Activated CD4-positive, CD25-positive, alpha-beta regulatory T cell (primary cell): ENCODE measurements around the gene CLEC4F.
A peak's percentile ranks its signal among the peaks of the same experiment; 100 is the strongest.

Experiments used
- DNase-seq, 4 experiments: peaks; one replicate each; lab custom pipeline; 2025; lab: John Stamatoyannopoulos, UW

Gene CLEC4F, protein sequence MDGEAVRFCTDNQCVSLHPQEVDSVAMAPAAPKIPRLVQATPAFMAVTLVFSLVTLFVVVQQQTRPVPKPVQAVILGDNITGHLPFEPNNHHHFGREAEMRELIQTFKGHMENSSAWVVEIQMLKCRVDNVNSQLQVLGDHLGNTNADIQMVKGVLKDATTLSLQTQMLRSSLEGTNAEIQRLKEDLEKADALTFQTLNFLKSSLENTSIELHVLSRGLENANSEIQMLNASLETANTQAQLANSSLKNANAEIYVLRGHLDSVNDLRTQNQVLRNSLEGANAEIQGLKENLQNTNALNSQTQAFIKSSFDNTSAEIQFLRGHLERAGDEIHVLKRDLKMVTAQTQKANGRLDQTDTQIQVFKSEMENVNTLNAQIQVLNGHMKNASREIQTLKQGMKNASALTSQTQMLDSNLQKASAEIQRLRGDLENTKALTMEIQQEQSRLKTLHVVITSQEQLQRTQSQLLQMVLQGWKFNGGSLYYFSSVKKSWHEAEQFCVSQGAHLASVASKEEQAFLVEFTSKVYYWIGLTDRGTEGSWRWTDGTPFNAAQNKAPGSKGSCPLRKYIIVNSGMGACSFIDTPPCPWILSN

DNA sequence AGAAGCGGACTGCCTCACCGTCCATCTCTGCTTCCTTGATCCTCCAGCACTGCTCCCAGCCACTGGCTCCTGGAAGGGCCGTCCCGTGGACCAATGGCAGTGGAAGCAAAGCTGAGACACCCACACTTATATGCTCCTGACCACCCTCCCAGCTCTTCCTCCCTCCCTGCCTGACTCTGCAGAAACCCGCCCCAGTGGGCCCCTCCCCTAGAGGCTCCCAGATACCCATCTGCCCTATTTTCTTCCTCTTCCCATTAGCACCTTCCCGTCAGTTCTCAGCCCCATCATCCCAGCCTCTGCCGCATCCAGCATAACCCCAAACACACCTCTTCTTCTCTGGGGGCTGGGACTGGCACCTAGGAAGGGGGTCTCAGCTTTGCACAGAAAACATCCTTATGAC lies at the start of gene CLEC4F:
CLEC4F (minus strand) TSS at position 101 of the 400 bp plus-strand sequence; CDS start at position 25, 76 bp downstream.
- DNase-seq, result no peak

DNA sequence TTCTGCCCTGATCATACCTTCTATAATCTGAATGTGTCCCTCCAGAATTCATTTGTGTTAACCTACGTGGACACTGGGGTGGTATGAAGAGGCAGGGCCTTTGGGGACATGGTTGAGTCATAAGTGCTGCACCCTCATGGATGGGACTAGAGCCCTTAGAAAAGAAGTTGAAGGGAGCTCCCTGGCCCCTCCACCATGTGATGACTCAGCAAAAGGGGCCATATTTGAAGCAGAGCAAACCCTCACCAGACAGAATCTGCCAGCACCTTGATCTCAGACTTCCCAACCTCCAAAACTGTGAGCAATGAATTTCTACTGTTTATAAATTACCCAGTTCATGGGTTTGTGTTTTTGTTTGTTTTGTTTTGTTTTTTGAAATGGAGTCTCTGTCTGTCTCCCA lies 48.6 kb upstream of the CLEC4F start:
- DNase-seq, result no peak

DNA sequence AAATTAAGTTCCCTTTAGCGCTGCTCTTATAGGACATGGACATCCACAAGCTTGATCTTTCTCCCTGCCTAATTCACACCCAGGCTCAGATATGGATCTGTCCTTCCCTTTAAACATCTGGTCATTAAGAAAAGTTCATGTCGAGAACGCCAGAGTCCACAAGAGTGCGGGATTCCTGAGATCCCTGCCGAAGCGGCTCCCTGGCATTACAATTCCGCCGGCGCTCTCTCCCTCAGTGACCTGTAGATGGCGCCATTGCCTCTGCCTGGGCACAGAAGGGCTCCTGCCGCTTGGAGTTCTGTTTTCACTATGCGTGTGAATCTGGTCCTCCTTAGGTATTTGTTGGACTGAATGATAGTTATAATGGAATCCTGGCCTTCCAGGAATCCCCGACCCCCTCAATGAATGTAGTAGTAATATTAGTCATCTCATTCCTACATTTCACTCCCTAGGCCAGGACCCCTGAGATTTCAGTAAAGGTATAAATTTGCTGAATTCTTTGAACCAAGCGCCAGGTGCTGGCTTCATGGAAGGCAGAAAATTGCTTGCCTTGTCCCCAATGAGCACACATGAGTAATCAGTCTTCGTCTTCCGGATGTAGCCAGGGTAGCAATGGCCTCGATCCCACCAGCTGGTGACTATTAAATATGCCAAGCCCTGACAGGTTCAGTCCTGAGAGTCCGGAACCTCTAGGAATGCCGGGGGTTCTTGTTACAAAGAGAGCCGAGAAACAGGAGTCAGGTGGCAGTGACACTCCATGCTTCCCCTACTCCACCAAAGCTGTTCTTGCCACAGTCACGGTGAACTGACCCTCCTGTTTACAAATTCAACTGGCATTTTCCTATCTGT lies 41.6 kb upstream of the CLEC4F start:
- peak; percentile 19 to 35 (median 28) for DNase-seq

DNA sequence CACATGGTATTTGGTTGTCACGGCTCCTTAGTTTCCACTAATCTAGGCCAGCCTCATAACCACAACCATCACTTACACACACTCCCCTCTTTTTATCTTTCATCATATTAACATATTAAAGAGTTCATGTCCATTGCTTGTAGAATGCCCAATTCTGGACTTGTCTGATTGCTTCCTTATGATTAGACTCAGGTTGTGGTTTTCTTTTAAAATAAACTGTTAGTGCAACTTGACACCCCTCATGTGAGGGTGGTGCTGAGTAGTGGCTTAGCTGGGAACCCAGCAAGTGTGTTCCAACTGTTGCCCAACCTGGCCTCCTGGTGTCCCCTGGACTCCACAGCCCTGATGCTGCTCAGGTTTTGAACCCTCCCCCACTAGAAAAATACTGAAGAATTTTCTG lies 35.3 kb upstream of the CLEC4F start:
- DNase-seq, result no peak

DNA sequence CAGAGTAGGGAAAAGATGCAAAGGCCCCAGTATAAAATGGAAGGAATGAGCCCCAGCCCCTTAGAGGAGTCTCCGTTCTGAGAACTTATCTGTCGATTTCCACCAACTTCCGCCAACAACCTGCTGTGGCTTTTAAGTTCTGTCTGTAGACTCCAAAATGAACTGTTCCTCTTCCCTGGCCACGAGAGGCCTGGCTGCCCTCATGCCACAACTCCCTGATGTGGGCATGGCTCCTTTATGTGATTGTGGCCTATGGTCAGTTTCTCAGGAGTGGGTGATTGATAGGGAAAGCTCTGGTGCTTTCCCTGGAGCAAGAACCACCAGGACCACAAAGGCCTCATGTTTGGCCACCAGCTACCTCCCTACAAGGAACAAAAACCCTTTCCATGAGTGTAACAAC lies 34.0 kb upstream of the CLEC4F start:
- no peak for DNase-seq

DNA sequence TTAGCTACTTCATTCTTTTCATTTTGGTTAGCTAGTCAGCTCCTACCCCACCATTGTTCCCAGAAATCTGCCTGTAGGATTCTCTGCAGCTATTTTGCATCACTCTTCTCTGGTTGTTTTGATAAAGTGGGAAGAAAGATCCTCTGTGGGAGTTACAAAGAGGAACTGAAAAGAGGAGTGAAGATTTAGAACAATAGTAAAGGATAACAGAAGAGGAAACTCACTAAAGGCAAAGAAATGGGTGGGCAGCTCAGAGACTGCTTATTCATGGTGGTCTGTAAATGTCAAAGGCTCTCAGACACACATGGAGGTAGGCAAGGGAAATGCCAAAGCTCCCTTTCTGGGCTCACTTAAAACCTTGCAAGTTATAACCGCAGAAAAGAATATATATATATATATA lies 32.4 kb upstream of the CLEC4F start:
- DNase-seq, result no peak

DNA sequence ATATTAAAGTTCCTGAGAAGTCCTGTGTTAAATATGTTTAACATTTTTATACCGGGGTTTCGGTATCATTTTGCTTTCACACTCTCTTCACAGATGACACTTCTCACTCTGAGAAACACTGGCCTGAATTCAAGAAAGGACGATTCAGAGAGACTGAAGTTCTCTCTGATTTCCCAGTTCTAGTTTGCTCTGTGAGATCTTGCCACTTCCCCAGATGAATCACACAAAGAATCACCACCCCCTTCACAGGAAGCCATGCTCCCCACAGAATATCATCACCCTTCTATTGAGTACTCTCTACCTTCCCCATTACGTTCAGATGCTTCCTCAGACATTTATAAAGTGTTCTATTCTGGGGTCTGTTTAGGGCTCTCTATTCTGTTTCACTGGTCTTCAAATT lies 31.3 kb upstream of the CLEC4F start:
- DNase-seq, result no peak

DNA sequence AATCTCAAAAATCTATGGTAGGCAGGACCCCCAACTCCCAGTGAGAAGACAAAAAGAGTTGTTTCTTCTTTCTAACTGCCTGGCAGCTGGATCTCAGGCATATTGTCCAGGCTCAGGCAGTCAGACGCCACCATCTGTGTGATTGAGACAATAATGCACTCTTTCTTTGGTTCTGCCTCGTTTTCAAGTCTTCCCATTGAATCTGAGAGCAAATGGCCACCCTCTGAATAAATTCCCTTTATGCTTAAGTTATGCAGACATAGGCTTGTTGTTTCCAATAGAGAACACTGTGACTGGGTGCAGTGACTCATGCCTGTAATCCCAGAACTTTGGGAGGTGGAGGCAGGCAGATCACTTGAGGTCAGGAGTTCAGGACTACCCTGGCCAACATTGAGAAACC lies 30.5 kb upstream of the CLEC4F start:
- DNase-seq, result no peak

DNA sequence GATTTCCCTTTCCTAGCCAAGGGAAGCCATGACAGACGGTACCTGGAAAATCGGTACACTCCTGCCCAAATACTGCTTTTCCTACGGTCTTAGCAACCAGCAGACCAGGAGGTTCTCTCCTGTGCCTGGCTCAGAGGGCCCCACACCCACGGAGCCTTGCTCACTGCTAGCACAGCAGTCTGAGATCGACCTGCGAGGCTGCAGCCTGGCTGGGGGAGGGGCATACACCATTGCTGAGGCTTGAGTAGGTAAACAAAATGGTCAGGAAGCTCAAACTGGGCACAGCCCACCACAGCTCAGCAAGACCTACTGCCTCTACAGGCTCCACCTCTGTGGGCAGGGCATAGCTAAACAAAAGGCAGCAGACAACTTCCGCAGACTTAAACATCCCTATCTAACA lies 22.0 kb upstream of the CLEC4F start:
- DNase-seq, result no peak

DNA sequence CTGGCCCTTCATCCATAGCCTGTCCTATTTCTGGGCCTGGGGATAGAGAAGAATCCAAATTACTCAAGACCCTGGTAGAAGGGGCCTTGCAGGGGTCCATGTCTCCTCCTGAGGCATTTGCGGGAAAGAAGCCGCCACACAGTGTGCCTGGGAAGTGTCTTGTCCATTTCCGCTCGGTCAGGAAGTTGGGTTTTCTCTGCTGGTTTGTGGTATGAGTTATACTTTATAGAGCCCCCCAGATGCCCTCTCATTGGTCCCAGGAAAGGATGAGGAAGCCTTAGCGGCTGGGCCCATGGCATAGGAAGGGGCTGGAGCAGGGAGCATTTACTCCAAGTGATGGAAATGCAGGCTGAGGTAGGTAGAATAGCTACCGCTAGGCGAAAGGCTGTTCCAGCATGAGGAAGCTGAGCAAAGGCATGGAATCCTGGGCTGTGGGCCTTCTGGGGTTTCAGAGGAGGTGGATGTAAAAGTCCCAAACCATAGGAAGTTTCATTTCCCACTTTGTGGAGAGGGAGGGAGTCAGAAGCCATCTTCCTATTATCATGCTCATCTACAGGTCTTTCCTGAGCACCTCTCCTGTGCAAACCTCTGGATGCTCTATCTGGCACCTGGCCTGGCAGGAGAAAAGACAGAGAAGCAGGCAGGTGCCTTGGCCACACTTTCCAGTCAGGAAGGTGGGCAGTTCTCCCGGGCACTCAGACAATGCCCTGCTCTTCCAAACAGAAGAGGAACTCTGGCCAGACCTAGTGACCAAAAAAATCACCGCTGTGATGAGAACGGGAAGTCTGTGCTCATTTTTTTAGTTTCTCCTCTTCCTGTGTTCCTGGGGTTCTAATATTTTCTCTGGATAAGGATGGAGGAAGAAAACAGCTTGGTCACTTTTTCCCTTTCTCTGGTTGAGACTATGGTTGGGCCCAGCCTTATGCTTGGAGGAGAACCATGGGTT lies 17.9 kb upstream of the CLEC4F start:
- no peak for DNase-seq

DNA sequence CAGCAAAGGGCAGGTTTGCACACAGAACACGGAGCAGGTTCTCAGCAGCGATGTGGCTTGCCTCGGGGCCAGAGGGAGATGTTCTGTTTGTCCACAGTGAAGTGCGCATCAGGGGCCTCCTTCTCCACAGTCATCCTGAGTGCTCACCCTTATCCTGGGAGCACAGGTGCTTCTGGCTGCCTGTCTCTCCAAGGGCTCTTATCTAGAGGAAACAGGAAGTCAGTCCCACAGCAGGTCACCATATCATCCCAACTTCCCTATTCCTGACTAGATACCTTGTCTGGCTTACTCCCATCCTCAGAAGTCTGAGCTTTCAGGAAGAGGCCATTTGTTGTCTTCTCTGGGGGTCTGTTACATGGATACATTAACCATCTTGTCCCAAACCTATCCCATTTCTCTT lies 15.2 kb upstream of the CLEC4F start, which contains the start of gene CD207:
CD207 (minus strand) TSS at position 174 of the 400 bp plus-strand sequence; CDS start at position 134, 40 bp downstream.
- DNase-seq, result no peak

DNA sequence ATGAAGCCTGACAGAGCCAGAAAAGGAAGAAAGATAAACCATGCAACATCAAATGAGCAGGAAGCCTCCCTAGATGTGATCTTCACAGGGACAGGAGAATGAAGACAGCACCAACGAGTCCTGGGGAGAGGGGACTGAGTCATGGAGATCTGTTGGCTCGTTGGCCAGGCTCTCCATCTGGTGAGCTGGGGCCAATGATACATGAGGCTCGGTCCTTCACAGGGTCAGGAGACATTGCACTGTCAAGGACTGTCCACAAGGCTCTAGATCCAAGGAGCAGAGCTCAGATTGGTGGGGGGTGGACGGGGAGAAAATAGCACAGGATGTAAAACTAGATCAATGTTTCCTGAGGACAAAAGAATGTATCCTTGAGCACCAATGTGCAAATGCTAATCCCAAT lies 14.5 kb upstream of the CLEC4F start:
- no peak for DNase-seq

DNA sequence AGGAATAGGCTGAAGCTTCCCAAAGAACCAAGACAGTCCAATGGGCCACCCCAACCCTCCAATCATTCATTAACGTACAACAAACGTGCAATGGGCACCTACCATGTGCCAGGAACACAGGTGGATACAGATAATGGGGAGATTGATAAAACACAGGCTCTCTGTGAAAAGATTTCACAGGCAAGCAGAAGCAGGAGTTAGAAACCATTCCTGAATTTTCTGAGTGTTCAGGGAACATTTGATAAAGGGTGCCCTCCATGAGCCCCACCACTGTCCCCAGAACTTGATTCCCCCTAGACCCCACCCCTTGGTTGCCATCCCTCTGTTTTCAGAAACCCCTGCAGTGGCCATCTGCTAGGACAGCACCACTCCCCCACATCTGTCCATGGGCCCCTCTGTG lies 13.7 kb upstream of the CLEC4F start:
- DNase-seq, result no peak

DNA sequence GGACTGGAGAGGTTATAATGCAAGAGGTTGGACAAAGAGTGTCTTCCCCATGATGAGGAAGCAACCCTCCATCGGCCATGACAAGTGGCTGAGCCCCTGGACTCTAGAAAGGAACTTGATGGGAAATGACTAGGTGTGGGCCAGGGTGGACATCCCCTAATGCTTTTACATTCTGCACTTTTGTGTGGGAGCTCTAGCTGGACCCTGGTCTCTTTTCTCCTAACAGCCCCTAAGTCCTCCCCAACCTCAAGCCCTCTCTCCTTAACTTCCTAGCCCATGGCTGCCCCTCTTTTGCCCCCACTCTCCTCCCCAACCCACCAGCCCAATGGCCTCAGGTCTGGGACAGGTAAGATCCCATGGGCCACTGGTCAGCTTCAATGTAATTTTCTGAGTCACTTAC lies 12.8 kb upstream of the CLEC4F start:
- DNase-seq, result no peak

DNA sequence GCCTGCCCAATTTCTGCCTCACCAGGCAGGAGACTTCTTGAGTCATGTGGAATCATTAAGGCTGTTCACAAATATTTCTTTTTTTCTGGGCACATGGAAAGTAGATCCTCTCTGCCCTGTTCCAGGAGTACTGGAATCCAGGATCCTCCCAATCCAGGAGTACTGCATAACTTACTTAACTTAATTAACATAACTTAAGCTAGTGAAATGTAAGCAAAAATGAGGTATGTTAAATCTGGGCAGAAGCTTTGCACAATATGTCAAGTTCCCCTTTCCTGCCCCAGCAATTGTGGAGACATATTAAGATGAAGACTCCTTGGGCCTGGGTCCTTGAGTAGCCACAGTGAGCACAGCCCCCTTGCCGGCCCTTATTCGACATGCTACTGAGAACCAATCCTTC lies 12.0 kb upstream of the CLEC4F start:
- DNase-seq, result no peak

DNA sequence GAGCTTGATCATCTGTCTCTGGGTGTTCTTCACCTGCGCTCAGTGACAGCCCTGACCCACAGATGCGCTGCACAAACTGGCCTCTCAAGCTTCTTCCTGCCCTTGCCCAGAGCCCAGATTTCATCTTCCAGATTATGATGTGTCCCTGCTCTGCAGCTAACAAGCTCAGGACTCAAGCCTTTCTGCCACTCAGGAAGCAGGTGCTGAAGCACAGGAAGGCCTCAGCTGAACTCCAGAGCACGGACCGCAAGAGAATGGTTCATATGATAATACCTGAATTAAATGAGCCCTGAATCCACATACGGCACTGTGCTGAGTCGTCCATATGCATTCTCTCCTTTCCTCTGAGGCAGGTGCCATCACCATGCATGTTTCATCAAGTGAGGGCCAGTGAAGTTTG lies 11.5 kb upstream of the CLEC4F start:
- DNase-seq, result no peak

DNA sequence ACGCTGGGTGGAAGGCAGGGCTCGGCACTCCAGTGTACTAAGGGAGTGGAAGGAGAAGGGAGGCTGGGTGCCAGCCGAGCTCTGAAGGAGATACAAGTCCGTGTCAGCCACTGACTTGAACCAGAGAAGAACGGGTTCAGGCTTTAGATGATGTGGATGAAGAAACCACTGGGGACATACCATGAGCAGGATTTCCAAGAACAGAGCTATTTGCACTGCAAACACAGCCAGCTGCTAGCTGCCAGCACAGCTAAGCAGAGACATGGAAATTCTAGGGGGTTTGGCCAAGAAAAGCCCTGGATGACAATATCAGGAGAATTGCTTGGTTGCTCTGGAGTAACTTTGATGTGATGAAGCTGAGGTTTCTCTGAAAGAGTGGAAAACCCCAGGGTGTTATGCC lies 10.0 kb upstream of the CLEC4F start:
- no peak for DNase-seq

DNA sequence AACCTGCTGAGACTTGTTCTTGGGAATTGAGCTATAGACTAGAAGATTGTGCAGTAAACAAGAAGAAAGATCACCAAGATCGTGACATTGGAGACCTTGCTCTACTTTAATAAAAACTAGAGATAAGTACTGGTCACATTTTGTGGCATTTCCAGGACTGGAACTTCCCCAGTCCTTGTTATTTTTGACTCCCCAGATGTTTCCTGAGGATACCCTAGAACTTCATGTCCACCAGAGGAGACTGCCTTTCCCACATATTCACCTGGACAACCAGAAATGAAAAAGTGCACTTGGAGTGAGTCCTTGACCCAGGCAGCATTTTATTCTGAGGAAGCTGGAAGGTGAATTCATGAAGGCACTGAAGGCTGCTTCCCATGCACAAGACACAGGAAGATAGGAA lies 9.5 kb upstream of the CLEC4F start:
- DNase-seq, result no peak

DNA sequence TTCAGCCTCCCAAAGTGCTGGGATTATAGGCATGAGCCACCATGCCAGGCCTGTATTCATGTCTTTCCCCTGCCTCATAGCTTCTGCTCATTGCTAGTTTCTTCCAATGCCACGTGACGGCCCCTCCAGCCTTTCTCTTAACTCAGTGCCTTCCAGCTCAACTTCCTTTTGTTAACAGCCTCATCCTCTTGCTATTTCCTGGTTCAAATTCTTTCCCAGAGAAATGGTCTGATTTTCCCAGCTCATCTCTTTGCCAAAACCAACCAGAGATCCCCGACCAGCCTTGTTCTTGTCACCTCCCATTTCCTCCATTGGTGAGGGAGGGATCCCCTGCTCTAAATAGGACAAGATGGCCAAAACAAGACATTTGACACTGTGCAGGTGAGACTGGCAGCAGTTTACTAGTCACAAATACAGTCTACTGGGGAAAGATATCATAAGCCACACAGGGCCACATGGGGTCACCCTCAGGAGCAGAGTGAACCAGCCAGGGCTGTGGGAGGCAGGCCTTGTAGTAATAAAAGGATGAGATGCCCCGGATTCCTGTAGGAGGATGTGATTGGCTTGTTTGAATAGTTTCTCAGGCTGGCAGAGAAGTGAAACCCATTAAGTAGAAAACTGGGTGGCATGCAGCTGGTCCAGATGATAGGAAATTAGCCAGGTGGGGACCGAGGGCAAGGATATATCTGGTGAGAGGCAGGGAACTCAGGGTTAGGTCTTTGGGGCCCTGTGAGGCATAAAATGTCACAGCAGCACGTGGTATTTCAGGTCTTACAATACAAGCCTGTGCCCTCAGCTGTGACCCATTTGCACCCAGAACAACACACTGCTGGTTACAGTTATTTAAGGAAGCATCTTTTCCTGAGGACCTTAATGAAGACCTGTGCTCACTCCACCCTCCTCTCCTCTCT lies 8.8 kb upstream of the CLEC4F start:
- DNase-seq, result no peak

DNA sequence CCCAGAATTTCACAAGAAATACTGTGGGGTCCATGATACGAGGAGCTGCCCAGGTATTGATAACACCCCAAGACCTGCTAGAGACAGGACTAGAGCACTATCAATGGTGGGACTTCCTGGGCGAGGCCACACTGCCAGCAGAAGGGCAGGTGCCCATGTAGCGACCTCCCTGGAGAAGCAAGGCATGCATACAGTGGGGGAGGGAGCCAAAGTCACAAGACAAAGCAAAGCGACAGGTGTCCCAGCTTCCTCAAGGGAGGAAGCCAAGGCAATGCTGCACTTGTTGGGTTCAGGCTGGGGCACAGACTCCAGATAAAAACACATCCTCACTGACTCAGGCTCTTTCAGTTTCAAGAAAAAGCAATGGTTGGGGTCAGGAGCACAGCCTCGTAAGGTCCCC lies 7.7 kb upstream of the CLEC4F start:
- DNase-seq, result no peak

DNA sequence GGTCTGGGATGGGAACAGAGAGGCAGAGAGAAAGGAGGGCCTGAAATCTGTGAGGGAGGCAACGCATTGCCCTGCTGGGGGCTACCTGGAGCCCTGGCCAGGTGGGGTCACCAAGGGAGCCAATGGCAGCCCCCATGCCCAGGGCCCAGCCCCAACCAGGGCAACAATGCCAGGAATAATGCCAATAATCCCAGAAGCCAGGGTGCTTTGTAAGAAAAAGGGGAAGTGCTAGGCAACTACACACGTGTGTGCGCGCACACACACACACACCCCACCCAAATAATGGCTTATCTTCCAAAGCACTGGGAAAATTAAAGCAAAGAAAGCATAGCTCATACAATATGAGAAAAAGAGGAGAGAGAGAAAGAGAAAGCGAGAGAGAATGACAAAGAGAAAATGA lies 7.0 kb upstream of the CLEC4F start:
- DNase-seq, result no peak
